ENCODE measurements around the gene ARL6IP5. TPM values are rescaled to one million over a fixed set of nuclear protein-coding genes. Genes with fewer than 3 reads are reported as not detected.

Gene ARL6IP5
- total and polyA plus RNA-seq, 9 of the 15 experiments (the other 6 are each of a cell fraction or from before 2014, with no cell fraction given), result 10.3 to 54.0 (median 12.7) TPM

DNA sequence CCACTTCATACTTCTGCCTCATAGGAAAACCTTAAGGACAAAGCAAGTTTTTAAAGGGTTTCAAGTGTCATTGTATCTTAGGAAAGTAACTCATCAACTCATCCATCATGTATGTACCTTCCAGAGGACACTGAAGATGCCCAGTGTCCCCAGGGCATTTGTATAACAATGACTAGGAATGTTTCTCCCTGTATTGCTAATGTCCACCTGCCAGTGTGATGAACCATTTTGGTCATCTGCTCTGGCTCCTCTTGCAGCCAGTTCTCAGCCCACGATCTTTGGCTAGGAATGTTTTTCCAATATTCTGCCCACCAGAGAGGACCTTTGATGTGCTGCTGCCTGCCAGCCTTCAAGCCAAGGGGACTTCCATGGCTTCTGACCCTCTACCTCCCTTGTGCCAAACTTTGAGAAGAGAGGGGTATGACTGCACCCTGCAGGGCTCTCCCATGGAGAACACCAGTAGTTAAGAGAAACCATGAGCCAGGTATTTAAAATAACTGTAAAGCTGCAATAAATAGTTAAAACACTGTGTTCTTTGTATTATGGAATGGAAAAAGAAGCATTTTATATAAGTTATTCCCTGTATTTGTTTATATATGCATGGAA, 26.3 kb downstream of the ARL6IP5 start:
- Histone ChIP-seq H3K79me2 (ENCODE audit: control insufficient read depth, insufficient read depth, low read length) (no peaks in the 10 kb centered on the region), H3K27ac (ENCODE audit: extremely low read depth, low read depth, low read length) (no peak overlapping the region), H3K9me3 (replicated peaks; ENCODE audit: control insufficient read depth, insufficient read depth, low read depth, low read length) (no peaks in the 10 kb centered on the region), H3K4me3 (no peak overlapping the region), H3K36me3 (ENCODE audit: control insufficient read depth, insufficient read depth, low read length) (no peaks in the 10 kb centered on the region), H3K4me1 (replicated peaks in 1 of 2; ENCODE audit: control insufficient read depth in 2 of 2, insufficient read depth in 2 of 2, low read length in 2 of 2) (peaks cover 0 to 9% of the 10 kb centered on the region in 2 experiments; a peak in 3 of 5 replicates), H4K20me1 (replicated peaks; ENCODE audit: control insufficient read depth, insufficient read depth, low read length) (no peaks in the 10 kb centered on the region), H3K27me3 (ENCODE audit: control insufficient read depth in 2 of 2, insufficient read depth in 2 of 2, low read length in 2 of 2) (no peaks in the 10 kb centered on the region), H3K9ac (ENCODE audit: insufficient read depth in 1 of 2, low read depth in 2 of 2, low read length in 2 of 2) (no peak overlapping the region), H3K4me2 (ENCODE audit: insufficient read depth, low read length) (no peak overlapping the region), H3K9me1 (ENCODE audit: control insufficient read depth, insufficient read depth, low read length) (no peaks in the 10 kb centered on the region), H2AFZ (ENCODE audit: low read depth, low read length) (no peak overlapping the region)
- no TSS peak for BruUV-seq (replicated peaks)
- in situ Hi-C loops (cut with MboI) (no loop called here), intact Hi-C loops (cut with micrococcal nuclease) (no loop called here)
- FAIRE-seq, result no peak
- no peak for TF ChIP-seq ZNF184 (CRISPR knock-in tag; IDR thresholded peaks at IDR 0.05)
- no peak for TF ChIP-seq CREBBP (IDR thresholded peaks at IDR 0.05; ENCODE audit: low read depth, low read length)
- TF ChIP-seq, protein P1, sequence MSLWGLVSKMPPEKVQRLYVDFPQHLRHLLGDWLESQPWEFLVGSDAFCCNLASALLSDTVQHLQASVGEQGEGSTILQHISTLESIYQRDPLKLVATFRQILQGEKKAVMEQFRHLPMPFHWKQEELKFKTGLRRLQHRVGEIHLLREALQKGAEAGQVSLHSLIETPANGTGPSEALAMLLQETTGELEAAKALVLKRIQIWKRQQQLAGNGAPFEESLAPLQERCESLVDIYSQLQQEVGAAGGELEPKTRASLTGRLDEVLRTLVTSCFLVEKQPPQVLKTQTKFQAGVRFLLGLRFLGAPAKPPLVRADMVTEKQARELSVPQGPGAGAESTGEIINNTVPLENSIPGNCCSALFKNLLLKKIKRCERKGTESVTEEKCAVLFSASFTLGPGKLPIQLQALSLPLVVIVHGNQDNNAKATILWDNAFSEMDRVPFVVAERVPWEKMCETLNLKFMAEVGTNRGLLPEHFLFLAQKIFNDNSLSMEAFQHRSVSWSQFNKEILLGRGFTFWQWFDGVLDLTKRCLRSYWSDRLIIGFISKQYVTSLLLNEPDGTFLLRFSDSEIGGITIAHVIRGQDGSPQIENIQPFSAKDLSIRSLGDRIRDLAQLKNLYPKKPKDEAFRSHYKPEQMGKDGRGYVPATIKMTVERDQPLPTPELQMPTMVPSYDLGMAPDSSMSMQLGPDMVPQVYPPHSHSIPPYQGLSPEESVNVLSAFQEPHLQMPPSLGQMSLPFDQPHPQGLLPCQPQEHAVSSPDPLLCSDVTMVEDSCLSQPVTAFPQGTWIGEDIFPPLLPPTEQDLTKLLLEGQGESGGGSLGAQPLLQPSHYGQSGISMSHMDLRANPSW (CRISPR knock-in tag; IDR thresholded peaks at IDR 0.05), result no peak
- no peak for TF ChIP-seq HNRNPUL1 (IDR thresholded peaks at IDR 0.05; ENCODE audit: low read length)
- TF ChIP-seq ZC3H4 (CRISPR knock-in tag; IDR thresholded peaks at IDR 0.05; ENCODE audit: borderline replicate concordance), result no peak
- ChIA-PET CTCF (ENCODE audit: low intra/inter-chr PET ratio) (interaction anchor here (0.7 kb wide), 1 partner anchor 24 kb away, joined by 3 read pairs; no protein-coding TSS in a partner anchor), POLR2A (no interaction called here)
- DNase-seq (ENCODE audit: extremely low read depth in 1 of 4, low spot score in 3 of 4), result no peak
- WGBS (ENCODE audit: insufficient coverage, low coverage, missing lambda C conversion rate), result 57% methylated on average over 1 of the region's 1 CpG
- ATAC-seq, result no peak

Measured in K562 (cell line).